Measurements from ENCODE around the gene PCBP3.

Gene PCBP3

GRCh38 chr21:45724345-45724961 is 80.9 kb downstream of the PCBP3 start:
- no peaks in the 10 kb centered on the region for H3K27me3 ChIP-seq
- H3K27ac ChIP-seq, result no peak overlapping the region

GRCh38 chr21:45724994-45725843 is 81.7 kb downstream of the PCBP3 start:
- no peak overlapping the region for H3K27ac ChIP-seq
- H3K36me3 ChIP-seq, result no peaks in the 10 kb centered on the region
- H3K27me3 ChIP-seq, result no peaks in the 10 kb centered on the region
- no peaks in the 10 kb centered on the region for H3K9me3 ChIP-seq
- no peaks in the 10 kb centered on the region for H3K4me1 ChIP-seq (ENCODE audit: control insufficient read depth in 1 of 2, insufficient read depth in 1 of 2, low read depth in 1 of 2, low read length in 1 of 2)
- TF ChIP-seq, protein P1, sequence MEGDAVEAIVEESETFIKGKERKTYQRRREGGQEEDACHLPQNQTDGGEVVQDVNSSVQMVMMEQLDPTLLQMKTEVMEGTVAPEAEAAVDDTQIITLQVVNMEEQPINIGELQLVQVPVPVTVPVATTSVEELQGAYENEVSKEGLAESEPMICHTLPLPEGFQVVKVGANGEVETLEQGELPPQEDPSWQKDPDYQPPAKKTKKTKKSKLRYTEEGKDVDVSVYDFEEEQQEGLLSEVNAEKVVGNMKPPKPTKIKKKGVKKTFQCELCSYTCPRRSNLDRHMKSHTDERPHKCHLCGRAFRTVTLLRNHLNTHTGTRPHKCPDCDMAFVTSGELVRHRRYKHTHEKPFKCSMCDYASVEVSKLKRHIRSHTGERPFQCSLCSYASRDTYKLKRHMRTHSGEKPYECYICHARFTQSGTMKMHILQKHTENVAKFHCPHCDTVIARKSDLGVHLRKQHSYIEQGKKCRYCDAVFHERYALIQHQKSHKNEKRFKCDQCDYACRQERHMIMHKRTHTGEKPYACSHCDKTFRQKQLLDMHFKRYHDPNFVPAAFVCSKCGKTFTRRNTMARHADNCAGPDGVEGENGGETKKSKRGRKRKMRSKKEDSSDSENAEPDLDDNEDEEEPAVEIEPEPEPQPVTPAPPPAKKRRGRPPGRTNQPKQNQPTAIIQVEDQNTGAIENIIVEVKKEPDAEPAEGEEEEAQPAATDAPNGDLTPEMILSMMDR (IDR thresholded peaks at IDR 0.05), result no peak
- H3K4me3 ChIP-seq (ENCODE audit: low read depth in 1 of 2, low read length in 1 of 2), result no peak overlapping the region

More at GRCh38 chr21:45724345-45724961, 80.9 kb downstream of the PCBP3 start:
- TF ChIP-seq, protein P1 (IDR thresholded peaks at IDR 0.05), result no peak
- Histone ChIP-seq H3K4me1 (ENCODE audit: control insufficient read depth in 1 of 2, insufficient read depth in 1 of 2, low read depth in 1 of 2, low read length in 1 of 2) (no peaks in the 10 kb centered on the region), H3K9me3 (no peaks in the 10 kb centered on the region), H3K36me3 (no peaks in the 10 kb centered on the region), H3K4me3 (ENCODE audit: low read depth in 1 of 2, low read length in 1 of 2) (no peak overlapping the region)

GRCh38 chr21:45725844-45726200 is 82.3 kb downstream of the PCBP3 start:
- Histone ChIP-seq H3K27me3 (no peaks in the 10 kb centered on the region), H3K36me3 (no peaks in the 10 kb centered on the region), H3K4me1 (ENCODE audit: control insufficient read depth in 1 of 2, insufficient read depth in 1 of 2, low read depth in 1 of 2, low read length in 1 of 2) (no peaks in the 10 kb centered on the region), H3K9me3 (no peaks in the 10 kb centered on the region), H3K27ac (no peak overlapping the region), H3K4me3 (ENCODE audit: low read depth in 1 of 2, low read length in 1 of 2) (no peak overlapping the region)
- TF ChIP-seq, protein P1 (IDR thresholded peaks at IDR 0.05), result no peak

- Histone ChIP-seq H3K4me3 (ENCODE audit: low read depth in 1 of 2, low read length in 1 of 2) (no peak overlapping the region), H3K27me3 (no peaks in the 10 kb centered on the region), H3K9me3 (no peaks in the 10 kb centered on the region), H3K27ac (no peak overlapping the region), H3K36me3 (no peaks in the 10 kb centered on the region), H3K4me1 (ENCODE audit: control insufficient read depth in 1 of 2, insufficient read depth in 1 of 2, low read depth in 1 of 2, low read length in 1 of 2) (no peaks in the 10 kb centered on the region)
- TF ChIP-seq, protein P1 (IDR thresholded peaks at IDR 0.05), result no peak
Observed at GRCh38 chr21:45726438-45726837, 82.9 kb downstream of the PCBP3 start.

DNA sequence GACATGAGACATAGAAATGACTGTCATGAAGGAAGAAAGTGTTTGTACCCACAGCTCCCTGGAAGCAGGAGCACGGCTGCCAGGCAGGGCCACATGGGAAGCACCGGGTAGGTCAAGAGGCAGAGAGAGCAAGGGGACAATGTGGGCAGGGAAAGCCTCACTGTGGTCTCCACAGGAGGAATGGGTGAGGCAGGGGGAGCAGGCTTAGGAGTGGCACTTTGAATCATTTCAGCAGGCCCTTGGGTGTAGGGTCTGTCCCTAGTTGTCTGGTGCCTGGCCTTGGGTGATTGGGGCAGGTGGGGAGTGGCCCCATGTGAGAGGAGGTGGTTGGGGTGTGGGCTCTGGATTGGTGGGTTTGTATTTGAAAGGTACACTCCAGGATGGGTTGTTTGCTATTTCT is 83.9 kb downstream of the PCBP3 start:
- no peak overlapping the region for H3K4me3 ChIP-seq (ENCODE audit: low read depth in 1 of 2, low read length in 1 of 2)
- H3K4me1 ChIP-seq (ENCODE audit: control insufficient read depth in 1 of 2, insufficient read depth in 1 of 2, low read depth in 1 of 2, low read length in 1 of 2), result no peaks in the 10 kb centered on the region
- no peaks in the 10 kb centered on the region for H3K27me3 ChIP-seq
- no peaks in the 10 kb centered on the region for H3K9me3 ChIP-seq
- no peak overlapping the region for H3K27ac ChIP-seq
- no peaks in the 10 kb centered on the region for H3K36me3 ChIP-seq
- TF ChIP-seq, protein P1 (IDR thresholded peaks at IDR 0.05), result no peak
